ENCODE data around the gene FAM177B.
"Not testable (repeated sequence)": the region's sequence is repeated elsewhere in the genome, so short reads cannot be mapped to it uniquely, and the experiment has no call there.

Gene FAM177B

DNA sequence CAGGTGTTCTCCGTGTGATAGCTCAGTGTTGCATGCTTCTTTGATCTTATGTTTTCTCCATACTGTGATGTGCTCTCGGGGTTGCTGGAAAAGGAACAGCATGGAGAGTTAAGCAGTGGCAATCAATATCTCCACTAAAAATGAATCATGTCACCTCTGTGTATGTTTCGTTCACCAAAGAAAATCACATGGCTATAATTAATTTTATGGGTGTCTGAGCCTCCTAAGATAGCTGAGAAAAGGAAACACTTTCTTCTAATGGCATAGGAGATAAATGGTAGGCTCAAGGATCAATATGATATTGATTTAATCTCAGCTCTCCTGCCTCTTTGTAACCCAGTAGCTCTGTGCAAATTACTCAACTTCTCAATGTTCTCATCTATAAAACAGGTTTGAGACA is 14.3 kb downstream of the FAM177B start:
- Mint-ChIP-seq H3K4me3 (no peak overlapping the region), H3K27ac (ENCODE audit: low read depth) (no peak overlapping the region)

DNA sequence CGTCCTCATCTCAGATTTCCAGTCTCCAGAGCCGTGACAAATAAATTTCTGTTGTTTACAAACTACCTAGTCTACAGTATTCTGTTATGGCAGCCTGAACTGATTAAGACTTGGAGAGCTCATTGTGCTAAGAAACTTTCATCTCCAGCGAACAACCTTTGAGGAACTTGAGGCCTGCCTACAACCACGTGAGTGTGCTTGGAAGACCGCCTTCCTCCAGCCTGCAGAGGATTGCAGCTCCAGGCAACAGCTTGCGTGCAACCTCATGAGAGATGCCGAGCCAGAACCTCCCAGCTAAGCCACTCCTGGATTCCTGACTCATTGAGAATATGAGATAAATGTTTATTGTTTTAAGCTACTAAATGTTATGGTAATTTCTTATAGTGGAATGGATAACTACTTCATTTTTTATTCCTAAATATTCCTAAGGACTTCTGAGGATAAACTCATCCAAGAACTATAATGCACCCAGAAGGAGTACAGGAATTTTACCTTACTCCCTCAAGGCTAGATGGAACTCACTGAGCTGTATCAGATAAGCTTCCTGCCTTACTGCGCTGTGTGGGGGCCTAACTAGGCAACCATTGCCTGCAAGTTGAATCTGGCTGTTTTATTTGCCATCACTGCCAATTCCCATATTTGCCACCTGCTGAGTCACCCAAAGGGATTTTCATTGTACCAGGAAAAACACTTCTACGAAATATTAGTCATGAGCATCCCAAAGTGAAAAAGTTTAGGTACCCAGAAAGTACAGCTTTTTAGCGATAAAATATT is 17.6 kb downstream of the FAM177B start:
- no peaks in the 10 kb centered on the region for H3K9me3 Mint-ChIP-seq
- no peak overlapping the region for H3K4me3 Mint-ChIP-seq
- H3K36me3 Mint-ChIP-seq (ENCODE audit: insufficient read depth): no peaks in the 10 kb centered on the region
- H3K4me1 Mint-ChIP-seq: no peaks in the 10 kb centered on the region
- H3K27ac Mint-ChIP-seq (ENCODE audit: low read depth): no peak overlapping the region
- peaks cover 35% of the 10 kb centered on the region for H3K27me3 Mint-ChIP-seq
- ATAC-seq (replicated peaks; ENCODE audit: extremely low read depth, poor library complexity, severe bottlenecking) (no peak), DNase-seq (ENCODE audit: low spot score in 2 of 2) (no peak)

More for the DNA sequence above, 14.3 kb downstream of the FAM177B start:
- H3K27me3 Mint-ChIP-seq: peaks cover 35% of the 10 kb centered on the region
- H3K36me3 Mint-ChIP-seq (ENCODE audit: insufficient read depth): no peaks in the 10 kb centered on the region
- ATAC-seq (replicated peaks; ENCODE audit: extremely low read depth, poor library complexity, severe bottlenecking): no peak
- no peak for DNase-seq (ENCODE audit: low spot score in 2 of 2)
- no peaks in the 10 kb centered on the region for H3K4me1 Mint-ChIP-seq
- H3K9me3 Mint-ChIP-seq: no peaks in the 10 kb centered on the region

DNA sequence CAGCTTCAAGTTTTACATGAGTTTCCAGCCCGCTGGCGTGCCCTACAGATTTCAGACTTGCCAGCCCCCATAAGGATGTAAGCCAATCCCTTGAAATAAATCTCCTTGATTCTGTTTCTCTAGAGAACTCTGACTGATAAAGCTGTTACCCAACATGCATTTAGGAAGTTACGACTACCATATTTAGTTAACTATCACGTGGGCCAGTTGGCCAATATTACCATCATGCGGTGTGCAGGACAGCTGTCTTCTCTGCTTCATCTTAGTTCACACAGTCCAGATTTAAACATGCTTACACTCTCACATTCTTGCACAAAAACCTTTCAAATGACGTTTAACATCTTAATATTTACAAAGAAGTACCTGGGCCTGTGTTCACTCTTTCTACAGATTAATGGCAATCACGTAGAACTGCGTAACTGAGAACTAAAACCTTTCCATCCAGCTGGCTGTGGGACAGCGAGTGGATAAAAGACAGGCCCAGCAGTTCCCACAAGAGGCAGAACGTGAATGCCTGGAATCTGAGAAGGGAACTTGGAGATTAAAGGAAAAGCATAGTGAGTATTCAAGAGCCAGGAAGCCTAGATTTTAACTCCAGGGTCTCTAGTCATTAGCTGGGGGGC is 20.8 kb downstream of the FAM177B start:
- H3K36me3 Mint-ChIP-seq (ENCODE audit: insufficient read depth): no peaks in the 10 kb centered on the region
- no peak overlapping the region for H3K4me3 Mint-ChIP-seq
- no peaks in the 10 kb centered on the region for H3K4me1 Mint-ChIP-seq
- H3K27me3 Mint-ChIP-seq: peaks cover 60% of the 10 kb centered on the region
- H3K27ac Mint-ChIP-seq (ENCODE audit: low read depth): no peak overlapping the region
- DNase-seq (ENCODE audit: low spot score in 2 of 2) (no peak), ATAC-seq (replicated peaks; ENCODE audit: extremely low read depth, poor library complexity, severe bottlenecking) (no peak)
- H3K9me3 Mint-ChIP-seq: no peaks in the 10 kb centered on the region

DNA sequence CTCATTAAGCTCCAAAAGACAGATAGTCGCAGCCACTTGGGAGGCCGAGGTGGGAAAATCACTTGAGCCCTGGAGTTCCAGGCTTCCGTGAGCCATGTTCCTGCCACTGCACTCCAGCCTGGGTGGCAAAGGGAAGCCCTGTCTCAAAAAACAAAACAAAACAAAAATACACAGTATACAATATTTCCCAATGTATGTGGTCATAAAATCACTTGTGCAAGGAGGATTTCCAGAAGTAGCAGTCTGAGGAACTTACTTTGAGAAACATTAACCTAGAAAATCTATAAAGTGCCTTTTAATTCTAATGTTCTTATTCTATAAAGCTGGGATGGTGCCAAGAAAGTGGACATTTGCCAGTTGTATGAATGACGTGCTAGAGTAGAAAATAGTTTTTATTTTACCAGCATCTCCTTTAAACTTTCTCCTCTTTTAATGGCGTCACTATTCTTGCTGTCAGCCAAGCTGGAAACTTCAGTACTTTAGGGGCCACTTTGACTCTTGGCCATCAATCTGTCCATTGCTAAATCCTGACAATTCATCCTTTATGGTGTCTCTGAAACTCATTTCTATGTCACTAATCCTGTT is 22.5 kb downstream of the FAM177B start:
- no peaks in the 10 kb centered on the region for H3K36me3 Mint-ChIP-seq (ENCODE audit: insufficient read depth)
- no peaks in the 10 kb centered on the region for H3K4me1 Mint-ChIP-seq
- ATAC-seq (replicated peaks; ENCODE audit: extremely low read depth, poor library complexity, severe bottlenecking) (no peak), DNase-seq (ENCODE audit: low spot score in 2 of 2) (no peak)
- H3K9me3 Mint-ChIP-seq: no peaks in the 10 kb centered on the region
- H3K4me3 Mint-ChIP-seq: no peak overlapping the region
- H3K27ac Mint-ChIP-seq (ENCODE audit: low read depth): no peak overlapping the region
- H3K27me3 Mint-ChIP-seq: peaks cover 75% of the 10 kb centered on the region

DNA sequence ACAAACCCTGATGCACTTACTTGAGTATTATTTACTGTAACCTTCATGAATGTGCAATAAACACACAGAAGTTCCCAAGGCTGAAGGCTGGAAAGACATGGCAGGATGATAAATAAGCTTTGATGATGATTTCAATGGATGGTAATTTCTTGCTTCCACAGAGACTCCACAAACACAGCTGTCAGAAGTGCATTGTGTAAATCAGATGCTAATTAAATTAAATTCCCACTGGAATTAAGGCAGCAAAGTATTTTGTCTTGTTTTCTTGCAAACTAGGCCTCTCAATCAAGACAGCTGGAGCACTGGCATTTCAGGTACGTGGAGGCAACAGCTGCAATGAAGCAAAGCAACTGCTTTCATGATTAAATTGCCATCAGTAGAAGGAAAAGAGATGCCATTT is 24.1 kb downstream of the FAM177B start:
- Mint-ChIP-seq H3K36me3 (ENCODE audit: insufficient read depth) (no peaks in the 10 kb centered on the region), H3K9me3 (no peaks in the 10 kb centered on the region), H3K27me3 (peaks cover 77% of the 10 kb centered on the region), H3K4me1 (no peaks in the 10 kb centered on the region), H3K27ac (ENCODE audit: low read depth) (no peak overlapping the region), H3K4me3 (no peak overlapping the region)
- DNase-seq (ENCODE audit: low spot score in 2 of 2) (no peak), ATAC-seq (replicated peaks; ENCODE audit: extremely low read depth, poor library complexity, severe bottlenecking) (no peak)

DNA sequence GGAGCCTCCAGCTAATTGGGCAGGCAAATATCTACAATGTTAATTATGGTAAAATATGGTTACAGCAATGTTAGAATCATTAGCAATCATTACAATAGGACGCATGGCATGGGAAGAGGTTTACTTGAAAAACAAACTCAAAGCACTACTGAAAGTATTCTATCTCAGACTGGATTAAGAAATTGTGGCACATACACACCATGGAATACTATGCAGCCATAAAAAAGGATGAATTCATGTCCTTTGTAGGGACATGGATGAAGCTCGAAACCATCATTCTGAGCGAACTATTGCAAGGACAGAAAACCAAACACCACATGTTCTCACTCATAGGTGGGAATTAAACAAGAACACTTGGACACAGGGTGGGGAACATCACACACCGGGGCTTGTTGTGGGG is 25.2 kb downstream of the FAM177B start:
- not testable (repeated sequence) for H3K27ac Mint-ChIP-seq (ENCODE audit: low read depth); H3K4me3 Mint-ChIP-seq; DNase-seq (ENCODE audit: low spot score in 2 of 2); H3K9me3 Mint-ChIP-seq; H3K36me3 Mint-ChIP-seq (ENCODE audit: insufficient read depth); ATAC-seq (replicated peaks; ENCODE audit: extremely low read depth, poor library complexity, severe bottlenecking); H3K4me1 Mint-ChIP-seq
- H3K27me3 Mint-ChIP-seq: peaks cover 67% of the 10 kb centered on the region

DNA sequence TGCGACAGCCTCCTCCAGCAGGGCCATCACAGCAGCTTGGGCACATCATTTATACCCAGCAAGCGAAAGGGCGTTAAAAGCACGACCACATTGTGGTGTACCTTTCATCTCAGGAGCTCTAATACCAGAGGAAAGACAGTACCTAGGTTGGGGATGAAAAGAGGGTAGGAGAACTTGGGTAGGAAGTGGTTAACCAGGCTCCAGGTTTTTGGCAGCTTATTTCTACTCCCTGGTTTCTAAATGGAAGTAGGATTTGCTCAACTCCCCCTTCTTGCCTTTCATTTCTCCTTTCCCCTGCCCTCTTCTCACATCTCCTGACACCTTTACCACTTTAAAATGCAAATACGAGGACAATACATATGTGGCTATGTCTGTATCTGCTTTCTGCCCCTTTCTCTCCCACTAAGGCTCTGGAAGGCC is 30.2 kb downstream of the FAM177B start:
- Mint-ChIP-seq H3K4me3 (no peak overlapping the region), H3K27ac (ENCODE audit: low read depth) (no peak overlapping the region), H3K9me3 (peaks cover 10% of the 10 kb centered on the region), H3K36me3 (ENCODE audit: insufficient read depth) (peaks cover 4% of the 10 kb centered on the region), H3K4me1 (no peaks in the 10 kb centered on the region), H3K27me3 (peaks cover 47% of the 10 kb centered on the region)
- ATAC-seq (replicated peaks; ENCODE audit: extremely low read depth, poor library complexity, severe bottlenecking) (no peak), DNase-seq (ENCODE audit: low spot score in 2 of 2) (no peak)

DNA sequence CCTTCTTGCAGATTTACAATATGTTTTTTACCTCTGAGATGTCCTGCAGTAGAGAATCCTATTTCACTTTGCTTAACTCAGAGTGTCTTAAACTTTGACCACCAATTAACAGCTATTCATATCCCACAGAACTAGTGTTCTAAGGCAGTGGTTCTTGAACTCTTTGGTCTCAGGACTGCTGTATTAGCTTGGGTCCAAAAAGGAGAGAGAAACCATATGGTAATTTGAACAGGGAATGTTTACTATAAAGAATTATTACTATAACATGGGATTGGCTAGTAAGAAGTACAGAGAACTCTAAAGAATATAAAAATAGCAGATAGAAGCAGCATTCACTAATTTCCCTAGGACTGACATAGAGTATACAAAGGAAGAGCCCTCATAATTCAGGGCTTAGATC is 31.6 kb downstream of the FAM177B start:
- ATAC-seq (replicated peaks; ENCODE audit: extremely low read depth, poor library complexity, severe bottlenecking) (no peak), DNase-seq (ENCODE audit: low spot score in 2 of 2) (no peak)
- Mint-ChIP-seq H3K27me3 (peaks cover 48% of the 10 kb centered on the region), H3K36me3 (ENCODE audit: insufficient read depth) (peaks cover 4% of the 10 kb centered on the region), H3K27ac (ENCODE audit: low read depth) (no peak overlapping the region), H3K4me3 (no peak overlapping the region), H3K9me3 (peaks cover 10% of the 10 kb centered on the region), H3K4me1 (peaks cover 12% of the 10 kb centered on the region)

DNA sequence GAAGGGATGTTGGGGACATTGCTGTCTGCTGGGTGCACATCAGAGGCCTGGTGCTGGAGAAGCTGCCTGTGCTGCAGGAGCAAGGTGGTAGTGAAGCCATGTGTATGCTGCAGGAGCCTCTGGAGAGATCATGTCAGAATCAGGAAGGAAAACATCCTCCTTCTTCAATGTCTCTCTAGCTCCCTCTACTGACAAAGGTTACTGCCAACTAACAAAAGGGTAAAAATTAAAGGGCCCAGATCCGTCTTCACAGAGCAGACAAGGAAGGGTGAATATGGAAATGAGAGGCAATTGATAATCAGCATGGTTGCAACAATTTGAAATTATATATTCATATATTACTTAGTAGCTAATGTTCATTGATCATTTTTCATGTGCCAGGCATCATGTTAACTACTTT is 32.2 kb downstream of the FAM177B start:
- peaks cover 12% of the 10 kb centered on the region for H3K4me1 Mint-ChIP-seq
- no peak for DNase-seq (ENCODE audit: low spot score in 2 of 2)
- H3K27ac Mint-ChIP-seq (ENCODE audit: low read depth): no peak overlapping the region
- peaks cover 10% of the 10 kb centered on the region for H3K9me3 Mint-ChIP-seq
- H3K4me3 Mint-ChIP-seq: no peak overlapping the region
- peaks cover 42% of the 10 kb centered on the region for H3K27me3 Mint-ChIP-seq
- peaks cover 4% of the 10 kb centered on the region for H3K36me3 Mint-ChIP-seq (ENCODE audit: insufficient read depth)
- ATAC-seq (replicated peaks; ENCODE audit: extremely low read depth, poor library complexity, severe bottlenecking): no peak

DNA sequence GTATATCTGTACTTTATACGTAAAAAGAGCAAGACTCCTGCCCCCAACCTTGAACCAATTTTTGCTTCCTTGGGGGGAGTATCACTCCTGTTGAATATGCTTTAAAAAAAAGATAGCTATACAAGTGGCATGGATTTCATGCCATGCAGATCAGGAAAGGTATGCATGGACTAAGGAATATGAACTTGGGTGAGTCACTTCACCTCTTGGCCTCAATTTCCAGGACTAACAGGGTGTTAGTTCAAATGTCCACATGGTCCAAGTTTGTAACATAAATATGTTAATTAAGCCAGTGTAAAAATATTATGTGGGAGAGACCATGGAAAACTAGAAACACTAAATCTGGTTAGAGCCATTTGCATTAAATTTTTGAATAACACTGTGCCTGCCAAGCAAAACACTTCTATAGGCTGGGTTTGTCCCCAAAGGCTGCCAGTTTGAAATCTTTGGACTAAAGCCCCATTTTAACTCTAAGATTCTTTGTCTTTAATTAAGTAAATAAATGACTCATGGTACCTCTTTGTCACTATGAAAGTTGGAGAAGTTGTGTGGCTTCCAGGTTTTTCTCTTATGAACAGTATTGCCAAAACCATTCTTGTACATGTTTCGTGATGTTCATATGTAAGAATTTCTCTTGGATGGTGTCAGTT is 33.1 kb downstream of the FAM177B start:
- no peak for ATAC-seq (replicated peaks; ENCODE audit: extremely low read depth, poor library complexity, severe bottlenecking)
- Mint-ChIP-seq H3K4me1 (peaks cover 12% of the 10 kb centered on the region), H3K36me3 (ENCODE audit: insufficient read depth) (peaks cover 6% of the 10 kb centered on the region), H3K27ac (ENCODE audit: low read depth) (no peak overlapping the region), H3K27me3 (peaks cover 33% of the 10 kb centered on the region), H3K4me3 (no peak overlapping the region), H3K9me3 (peaks cover 10% of the 10 kb centered on the region)
- no peak for DNase-seq (ENCODE audit: low spot score in 2 of 2)

DNA sequence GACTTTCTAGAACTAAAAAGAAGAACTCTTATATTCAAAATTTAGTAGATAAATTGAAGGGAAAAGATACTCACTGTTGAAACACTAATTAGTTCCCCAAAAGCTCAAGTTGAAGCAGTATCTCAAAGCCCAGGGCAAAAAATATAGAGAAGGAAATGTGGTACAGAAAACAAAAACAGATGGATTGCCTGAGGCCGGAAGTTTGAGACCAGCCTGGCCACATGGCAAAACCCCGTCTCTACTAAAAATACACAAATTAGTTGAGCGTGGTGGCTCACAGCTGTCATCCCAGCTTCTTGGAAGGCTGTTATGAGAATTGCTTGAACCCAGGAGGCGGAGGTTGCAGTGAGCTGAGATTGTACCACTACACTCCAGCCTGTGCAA is 36.0 kb downstream of the FAM177B start:
- ATAC-seq (replicated peaks; ENCODE audit: extremely low read depth, poor library complexity, severe bottlenecking) (no peak), DNase-seq (ENCODE audit: low spot score in 2 of 2) (no peak)
- H3K27me3 Mint-ChIP-seq: peaks cover 26% of the 10 kb centered on the region
- peaks cover 12% of the 10 kb centered on the region for H3K4me1 Mint-ChIP-seq
- H3K36me3 Mint-ChIP-seq (ENCODE audit: insufficient read depth): peaks cover 6% of the 10 kb centered on the region
- peak overlapping the region; percentile 67 for H3K27ac Mint-ChIP-seq (ENCODE audit: low read depth)
- H3K9me3 Mint-ChIP-seq: peaks cover 10% of the 10 kb centered on the region
- H3K4me3 Mint-ChIP-seq: no peak overlapping the region

DNA sequence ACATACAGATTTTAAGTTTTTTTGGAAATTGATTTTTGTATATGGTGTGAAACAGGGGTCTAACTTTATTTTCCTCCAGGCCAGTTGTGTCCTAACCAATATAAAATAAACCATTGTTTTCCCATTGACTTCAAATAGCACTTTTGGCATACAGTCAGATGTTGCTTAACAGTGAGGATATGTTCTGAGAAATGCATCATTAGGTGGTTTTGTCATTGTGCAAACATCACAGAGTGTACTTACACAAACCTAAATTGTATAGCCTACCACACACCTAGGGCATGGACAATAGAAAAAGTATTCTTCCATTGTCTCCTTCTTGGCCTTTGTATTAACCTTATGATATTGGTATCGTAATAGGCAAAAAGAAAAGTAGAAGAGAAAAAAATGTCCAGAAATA is 40.5 kb downstream of the FAM177B start:
- DNase-seq (ENCODE audit: low spot score in 2 of 2): no peak
- no peak for ATAC-seq (replicated peaks; ENCODE audit: extremely low read depth, poor library complexity, severe bottlenecking)
- no peak overlapping the region for H3K4me3 Mint-ChIP-seq
- no peak overlapping the region for H3K27ac Mint-ChIP-seq (ENCODE audit: low read depth)
- peaks cover 1% of the 10 kb centered on the region for H3K36me3 Mint-ChIP-seq (ENCODE audit: insufficient read depth)
- H3K9me3 Mint-ChIP-seq: no peaks in the 10 kb centered on the region
- peaks cover 33% of the 10 kb centered on the region for H3K27me3 Mint-ChIP-seq
- peaks cover 11% of the 10 kb centered on the region for H3K4me1 Mint-ChIP-seq

Data from central memory CD8-positive, alpha-beta T cell (primary cell).